HepG2 (cell line): Measurements from ENCODE around the gene NOC2L. TPM values are rescaled to one million over a fixed set of nuclear protein-coding genes. Genes with fewer than 3 reads are reported as not detected.

Experiments
- ATF3 ChIP-seq: sonication (generic); formaldehyde crosslinking; IDR thresholded peaks from 2 replicates; pipeline ENCODE4 v1.4.0; 2020; ENCODE audit warnings: missing genetic modification reagents
- HNRNPLL ChIP-seq: fragments of 200-400 bp; formaldehyde crosslinking; IDR thresholded peaks from 2 replicates; pipeline ENCODE4 v1.6.1; 2017; ENCODE audit warnings: mild to moderate bottlenecking, low read depth, low read length; ENCODE audit not compliant: poor library complexity, severe bottlenecking
- HOXA3 ChIP-seq: sonication (generic); formaldehyde crosslinking; IDR thresholded peaks from 2 replicates; pipeline ENCODE4 v1.5.0; 2020; ENCODE audit warnings: missing genetic modification reagents
- MED1 ChIP-seq: sonication (generic); formaldehyde crosslinking; IDR thresholded peaks from 2 replicates; pipeline ENCODE4 v1.4.0; 2020; ENCODE audit warnings: missing genetic modification reagents
- NCOR1 ChIP-seq: fragments of 200-600 bp; sonication (generic); IDR thresholded peaks from 2 replicates; pipeline ENCODE4 v1.7.0; 2017; ENCODE audit warnings: antibody characterized with exemption, low read length, borderline replicate concordance
- ONECUT2 ChIP-seq: sonication (generic); formaldehyde crosslinking; IDR thresholded peaks from 2 replicates; pipeline ENCODE4 v1.4.0; 2020; ENCODE audit warnings: missing genetic modification reagents
- PHF20 ChIP-seq: sonication (generic); formaldehyde crosslinking; IDR thresholded peaks from 2 replicates; pipeline ENCODE4 v1.5.0; 2020; ENCODE audit warnings: mild to moderate bottlenecking, missing genetic modification reagents
- PRPF4 ChIP-seq: fragments of 200-400 bp; formaldehyde crosslinking; IDR thresholded peaks from 2 replicates; pipeline ENCODE4 v1.6.1; 2016; ENCODE audit warnings: low read length, low read depth; ENCODE audit not compliant: poor library complexity, severe bottlenecking
- PTBP1 ChIP-seq: fragments of 200-400 bp; formaldehyde crosslinking; IDR thresholded peaks from 2 replicates; pipeline ENCODE4 v1.6.1; 2018; ENCODE audit warnings: low read length, low read depth; ENCODE audit not compliant: poor library complexity, severe bottlenecking
- SKI ChIP-seq: fragments of 450-650 bp; IDR thresholded peaks from one replicate; pipeline ENCODE4 v1.6.1; 2018; ENCODE audit warnings: mild to moderate bottlenecking; ENCODE audit not compliant: partially characterized antibody
- SRSF9 ChIP-seq: fragments of 200-400 bp; formaldehyde crosslinking; IDR thresholded peaks from 2 replicates; pipeline ENCODE4 v1.6.1; 2018; ENCODE audit warnings: borderline replicate concordance, mild to moderate bottlenecking, low read depth, low read length; ENCODE audit not compliant: insufficient read depth, poor library complexity, severe bottlenecking
- TBX2 ChIP-seq: sonication (generic); formaldehyde crosslinking; IDR thresholded peaks from 2 replicates; pipeline ENCODE4 v1.5.0; 2020; ENCODE audit warnings: missing genetic modification reagents, mild to moderate bottlenecking, borderline replicate concordance
- YY1 ChIP-seq: IDR thresholded peaks from 2 replicates; pipeline ENCODE4 v1.6.1; 2011; ENCODE audit warnings: low read length, low read depth, moderate library complexity, mild to moderate bottlenecking; ENCODE audit not compliant: insufficient read depth, insufficient replicate concordance
- ZFP62 ChIP-seq: sonication (generic); formaldehyde crosslinking; IDR thresholded peaks from 2 replicates; pipeline ENCODE4 v1.4.0; 2020; ENCODE audit warnings: missing genetic modification reagents
- ZMYM3 ChIP-seq: sonication (generic); formaldehyde crosslinking; IDR thresholded peaks from 2 replicates; pipeline ENCODE4 v1.5.1; 2020; ENCODE audit warnings: mild to moderate bottlenecking, missing genetic modification reagents
- ZNF251 ChIP-seq: sonication (generic); formaldehyde crosslinking; IDR thresholded peaks from 2 replicates; pipeline ENCODE4 v1.9.0; 2021; ENCODE audit warnings: mild to moderate bottlenecking, missing genetic modification reagents
- ZNF407 ChIP-seq: sonication (generic); formaldehyde crosslinking; IDR thresholded peaks from one replicate; pipeline ENCODE4 v1.5.1; 2020; ENCODE audit warnings: mild to moderate bottlenecking, missing genetic modification reagents; ENCODE audit errors: not compliant biosample characterization
- polyA plus RNA-seq, 8 experiments: library from polyadenylated mRNA; depleted of rRNA in 3 of 8; stranded (reverse) in 7 of 8; unstranded in 1 of 8; fragments of >200 nt; fragmentation: Illumina TruSeq in 4 of 8; extraction: Trizol in 4 of 8; gene quantifications; 2 replicates each; pipeline versions ENCODE4 v1.2.1 to v1.2.3, GENCODE V29; 2011 to 2016; ENCODE audit warnings: low read depth in 4 of 8, missing spikeins in 1 of 8, mixed read lengths in 1 of 8; ENCODE audit not compliant: insufficient read depth in 1 of 8
- total RNA-seq, 5 experiments: library from RNA; depleted of rRNA; stranded (reverse); fragments of >200 nt; fragmentation: Illumina TruSeq; extraction: Trizol; gene quantifications; 2 replicates each; pipeline ENCODE4 v1.2.3, GENCODE V29; 2016; ENCODE audit warnings: low read depth in 1 of 5

Gene NOC2L
- total and polyA plus RNA-seq, 2 of the 13 experiments (the other 11 are each of a cell fraction or from before 2014, with no cell fraction given) = 32.0 to 103 TPM

- TF ChIP-seq PTBP1 (no peak), PHF20 (CRISPR knock-in tag) (no peak), ATF3 (CRISPR knock-in tag) (no peak), ZFP62 (CRISPR knock-in tag) (no peak), ONECUT2 (CRISPR knock-in tag) (no peak), MED1 (CRISPR knock-in tag) (peak; percentile 46; the same call in 1 of the 2 replicates), PRPF4 (no peak), SKI (peak; percentile 78), ZNF251 (CRISPR knock-in tag) (no peak), TBX2 (CRISPR knock-in tag) (peak; percentile 35; the same call in 1 of the 2 replicates), ZMYM3 (CRISPR knock-in tag) (no peak), NCOR1 (peak; percentile 50; the same call in 1 of the 2 replicates), SRSF9 (no peak), YY1 (no peak), HOXA3 (CRISPR knock-in tag) (0 out of 2 replicates have a peak, but pooled peaks have one; percentile 12), ZNF407 (CRISPR knock-in tag) (no peak), HNRNPLL (no peak)
Measured at GRCh38 chr1:995665-996633, 36.9 kb upstream of the NOC2L start (continued).
